HEK293 (cell line): Measurements from ENCODE around the gene ACACB.

Experiments used
- FEZF1 ChIP-seq: fragments of 450-650 bp; formaldehyde crosslinking; IDR thresholded peaks from 2 replicates; pipeline ENCODE4 v1.5.1; 2016; ENCODE audit warnings: missing biosample characterization, missing genetic modification characterization
- GLI2 ChIP-seq: fragments of 450-650 bp; formaldehyde crosslinking; IDR thresholded peaks from 2 replicates; pipeline ENCODE4; 2017; ENCODE audit warnings: missing biosample characterization, missing genetic modification characterization, low read depth, borderline replicate concordance
- KLF17 ChIP-seq: fragments of 450-650 bp; formaldehyde crosslinking; IDR thresholded peaks from 2 replicates; pipeline ENCODE4 v1.5.1; 2016; ENCODE audit warnings: missing biosample characterization, missing genetic modification characterization
- REST ChIP-seq: fragments of 450-650 bp; formaldehyde crosslinking; IDR thresholded peaks from 2 replicates; pipeline ENCODE4 v1.5.1; 2016; ENCODE audit warnings: missing biosample characterization, missing genetic modification characterization
- SALL2 ChIP-seq: fragments of 450-650 bp; formaldehyde crosslinking; IDR thresholded peaks from 2 replicates; pipeline ENCODE4 v1.5.0; 2017; ENCODE audit warnings: missing biosample characterization, mild to moderate bottlenecking, missing genetic modification characterization, borderline replicate concordance
- SCRT1 ChIP-seq: fragments of 450-650 bp; formaldehyde crosslinking; IDR thresholded peaks from 2 replicates; pipeline ENCODE4 v1.5.1; 2016; ENCODE audit warnings: missing biosample characterization, missing genetic modification characterization, borderline replicate concordance
- SP3 ChIP-seq: fragments of 450-650 bp; formaldehyde crosslinking; IDR thresholded peaks from 2 replicates; pipeline ENCODE4 v1.5.1; 2016; ENCODE audit warnings: missing biosample characterization, missing genetic modification characterization
- SP7 ChIP-seq: fragments of 450-650 bp; formaldehyde crosslinking; IDR thresholded peaks from 2 replicates; pipeline ENCODE4 v1.5.1; 2016; ENCODE audit warnings: missing biosample characterization, missing genetic modification characterization
- ZBTB17 ChIP-seq: fragments of 450-650 bp; formaldehyde crosslinking; IDR thresholded peaks from 2 replicates; pipeline ENCODE4 v1.5.1; 2016; ENCODE audit warnings: missing biosample characterization, missing genetic modification characterization
- ZBTB21 ChIP-seq: fragments of 450-650 bp; formaldehyde crosslinking; IDR thresholded peaks from 2 replicates; pipeline ENCODE4 v1.5.1; 2017; ENCODE audit warnings: missing biosample characterization, missing genetic modification characterization
- ZBTB7A ChIP-seq: fragments of 450-650 bp; formaldehyde crosslinking; IDR thresholded peaks from 2 replicates; pipeline ENCODE4 v1.5.1; 2016; ENCODE audit warnings: low read depth, missing biosample characterization, missing genetic modification characterization
- ZFP3 ChIP-seq: fragments of 450-650 bp; formaldehyde crosslinking; IDR thresholded peaks from 2 replicates; pipeline ENCODE4 v1.5.1; 2016; ENCODE audit warnings: low read depth, missing biosample characterization, missing genetic modification characterization
- ZIC2 ChIP-seq: fragments of 450-650 bp; formaldehyde crosslinking; IDR thresholded peaks from 2 replicates; pipeline ENCODE4 v1.5.1; 2016; ENCODE audit warnings: missing biosample characterization, missing genetic modification characterization
- ZNF121 ChIP-seq: fragments of 450-650 bp; formaldehyde crosslinking; IDR thresholded peaks from 2 replicates; pipeline ENCODE4 v1.5.1; 2016; ENCODE audit warnings: missing biosample characterization, missing genetic modification characterization
- ZNF132 ChIP-seq: fragments of 450-650 bp; formaldehyde crosslinking; IDR thresholded peaks from 2 replicates; pipeline ENCODE4 v1.5.1; 2017; ENCODE audit warnings: missing biosample characterization, missing genetic modification characterization, borderline replicate concordance
- ZNF133 ChIP-seq: fragments of 450-650 bp; formaldehyde crosslinking; IDR thresholded peaks from 2 replicates; pipeline ENCODE4 v1.5.1; 2016; ENCODE audit warnings: missing biosample characterization, missing genetic modification characterization
- ZNF140 ChIP-seq: fragments of 450-650 bp; formaldehyde crosslinking; IDR thresholded peaks from 2 replicates; pipeline ENCODE4 v1.5.1; 2016; ENCODE audit warnings: missing biosample characterization, missing genetic modification characterization
- ZNF184 ChIP-seq: fragments of 450-650 bp; IDR thresholded peaks from 2 replicates; pipeline ENCODE4 v1.5.1; 2018; ENCODE audit warnings: missing biosample characterization, mild to moderate bottlenecking, missing genetic modification characterization
- ZNF214 ChIP-seq: fragments of 450-650 bp; formaldehyde crosslinking; IDR thresholded peaks from 2 replicates; pipeline ENCODE4 v1.5.1; 2017; ENCODE audit warnings: missing biosample characterization, mild to moderate bottlenecking, missing genetic modification characterization, borderline replicate concordance
- ZNF274 ChIP-seq, 2 experiments: fragments of 200-500 bp in 1 of 2; fragments of 450-650 bp in 1 of 2; sonication (Bioruptor generic) in 1 of 2; formaldehyde crosslinking in 1 of 2; IDR thresholded peaks; 2 replicates each; pipeline versions ENCODE4 v1.5.1 to v1.6.1; 2014 to 2016; ENCODE audit warnings: borderline replicate concordance in 1 of 2, inconsistent platforms in 1 of 2, low read length in 1 of 2, missing biosample characterization in 1 of 2, missing genetic modification characterization in 1 of 2
- ZNF280D ChIP-seq: fragments of 450-650 bp; formaldehyde crosslinking; IDR thresholded peaks from 2 replicates; pipeline ENCODE4 v1.5.1; 2016; ENCODE audit warnings: missing biosample characterization, missing genetic modification characterization
- ZNF362 ChIP-seq: fragments of 450-650 bp; formaldehyde crosslinking; IDR thresholded peaks from 2 replicates; pipeline ENCODE4 v1.5.1; 2016; ENCODE audit warnings: missing biosample characterization, missing genetic modification characterization
- ZNF366 ChIP-seq: fragments of 450-650 bp; formaldehyde crosslinking; conservative IDR thresholded peaks from 2 replicates; pipeline ENCODE4 v1.5.1; 2016; ENCODE audit warnings: missing biosample characterization, missing genetic modification characterization
- ZNF394 ChIP-seq: fragments of 450-650 bp; formaldehyde crosslinking; IDR thresholded peaks from 2 replicates; pipeline ENCODE4 v1.5.1; 2016; ENCODE audit warnings: missing biosample characterization, missing genetic modification characterization, mild to moderate bottlenecking, moderate library complexity, borderline replicate concordance
- ZNF426 ChIP-seq: fragments of 450-650 bp; formaldehyde crosslinking; IDR thresholded peaks from 2 replicates; pipeline ENCODE4 v1.5.1; 2017; ENCODE audit warnings: missing biosample characterization, missing genetic modification characterization, mild to moderate bottlenecking, inconsistent platforms, moderate library complexity
- ZNF433 ChIP-seq: fragments of 450-650 bp; formaldehyde crosslinking; IDR thresholded peaks from 2 replicates; pipeline ENCODE4 v1.5.1; 2016; ENCODE audit warnings: missing biosample characterization, missing genetic modification characterization, low read depth
- ZNF521 ChIP-seq: fragments of 450-650 bp; formaldehyde crosslinking; IDR thresholded peaks from 2 replicates; pipeline ENCODE4 v1.5.1; 2017; ENCODE audit warnings: missing biosample characterization, mild to moderate bottlenecking, missing genetic modification characterization
- ZNF530 ChIP-seq: fragments of 450-650 bp; formaldehyde crosslinking; IDR thresholded peaks from 2 replicates; pipeline ENCODE4 v1.5.1; 2016; ENCODE audit warnings: low read depth, missing biosample characterization, missing genetic modification characterization
- ZNF600 ChIP-seq: fragments of 450-650 bp; formaldehyde crosslinking; IDR thresholded peaks from 2 replicates; pipeline ENCODE4 v1.5.1; 2016; ENCODE audit warnings: missing biosample characterization, missing genetic modification characterization
- ZNF76 ChIP-seq: fragments of 450-650 bp; formaldehyde crosslinking; IDR thresholded peaks from 2 replicates; pipeline ENCODE4; 2016; ENCODE audit warnings: low read depth, missing biosample characterization, missing genetic modification characterization, borderline replicate concordance
- ZSCAN16 ChIP-seq: fragments of 450-650 bp; formaldehyde crosslinking; IDR thresholded peaks from 2 replicates; pipeline ENCODE4 v1.5.1; 2016; ENCODE audit warnings: missing biosample characterization, missing genetic modification characterization

ACACB gene

GRCh38 chr12:109304485-109304884 is 188.1 kb downstream of the ACACB start (continued):
- TF ChIP-seq ZNF132 (tag by site-specific recombination) (no peak), ZNF362 (tag by site-specific recombination) (no peak), ZNF184 (no peak), ZNF121 (tag by site-specific recombination) (no peak), ZFP3 (tag by site-specific recombination) (no peak), KLF17 (peak; percentile 56; the same call in 1 of the 2 replicates), ZNF366 (tag by site-specific recombination) (0 out of 2 replicates have a peak, but pooled peaks have one; percentile 9), ZNF76 (tag by site-specific recombination) (no peak), GLI2 (tag by site-specific recombination) (no peak), ZNF426 (tag by site-specific recombination) (no peak), ZNF133 (tag by site-specific recombination) (no peak), ZNF274 (IDR thresholded peaks at IDR 0.05; ENCODE audit: low read length) (no peak), ZNF274 (tag by site-specific recombination; IDR thresholded peaks at IDR 0.05; ENCODE audit: borderline replicate concordance) (no peak), ZBTB21 (tag by site-specific recombination) (no peak), ZNF433 (no peak), SALL2 (no peak), ZNF600 (no peak), ZNF214 (tag by site-specific recombination) (no peak), SP7 (tag by site-specific recombination) (peak; percentile 75), ZNF521 (no peak), ZNF530 (tag by site-specific recombination) (no peak), FEZF1 (tag by site-specific recombination) (peak; percentile 43), ZSCAN16 (no peak), ZIC2 (tag by site-specific recombination) (no peak), SP3 (tag by site-specific recombination) (no peak), SCRT1 (tag by site-specific recombination) (no peak), ZNF280D (tag by site-specific recombination) (no peak), ZBTB17 (tag by site-specific recombination) (0 out of 2 replicates have a peak, but pooled peaks have one; percentile 29), ZBTB7A (tag by site-specific recombination) (no peak), ZNF140 (tag by site-specific recombination) (no peak), REST (tag by site-specific recombination) (no peak), ZNF394 (no peak)
